Pons (tissue), 1 donor: ENCODE results near the gene COL21A1.

Source experiments
- DNase-seq: peaks from one replicate; pipeline ENCODE4 v3.0.0-alpha.2; 2016; ENCODE audit warnings: low spot score

Gene COL21A1

DNA sequence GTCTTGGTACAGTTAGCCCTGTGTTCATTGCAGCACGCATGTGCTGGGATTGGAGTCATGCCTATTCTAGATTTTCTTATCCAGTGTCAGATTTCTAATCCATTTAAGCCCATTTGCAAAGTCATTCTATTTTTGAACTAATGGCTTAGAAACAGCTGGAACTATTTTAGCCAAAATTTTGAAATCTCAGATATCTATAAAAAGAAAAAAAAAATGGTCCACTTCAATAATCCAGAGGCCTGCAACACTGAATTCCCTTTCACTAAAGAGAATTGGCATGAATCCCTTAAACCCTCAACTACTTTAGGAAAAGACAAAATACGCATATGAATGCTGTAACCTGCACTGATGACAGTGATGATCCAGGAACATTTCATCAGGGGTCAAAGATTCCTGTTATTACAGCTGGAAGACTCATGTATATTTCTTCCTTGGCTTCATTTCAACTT, 1.5 kb downstream of the COL21A1 start:
- no peak for DNase-seq

DNA sequence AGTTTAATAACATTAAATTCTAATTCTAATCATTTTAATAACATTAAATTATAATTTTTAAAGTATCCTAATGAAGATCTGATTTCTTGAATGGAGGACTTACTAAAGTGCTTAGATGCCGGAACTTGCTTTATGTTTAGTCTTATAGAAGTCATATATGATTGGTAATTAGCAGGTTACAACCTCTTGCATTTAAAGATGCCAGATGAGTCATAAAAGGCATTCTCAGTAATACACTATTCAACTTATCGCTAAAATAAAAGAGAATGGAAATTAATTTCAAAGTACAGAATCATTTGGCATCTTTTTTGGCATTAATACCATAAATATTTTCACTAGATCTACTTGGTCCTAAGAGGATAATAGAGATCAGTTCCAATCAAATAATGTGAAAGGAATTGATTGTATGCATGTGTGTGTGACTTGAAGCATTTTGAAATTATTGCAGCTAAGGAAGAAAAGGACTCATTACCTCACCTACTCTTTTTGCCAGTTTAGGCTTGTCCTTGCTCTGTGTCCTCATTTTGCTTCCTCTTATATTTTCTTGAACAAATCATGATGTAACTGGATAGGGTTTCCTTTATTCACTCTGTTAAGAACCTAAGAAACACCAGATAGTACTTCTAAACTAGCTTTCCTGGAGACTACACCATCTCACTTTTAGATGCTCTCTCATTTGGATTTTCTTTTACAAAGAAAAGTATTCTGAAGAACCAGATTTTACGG, 2.7 kb downstream of the COL21A1 start:
- no peak for DNase-seq

DNA sequence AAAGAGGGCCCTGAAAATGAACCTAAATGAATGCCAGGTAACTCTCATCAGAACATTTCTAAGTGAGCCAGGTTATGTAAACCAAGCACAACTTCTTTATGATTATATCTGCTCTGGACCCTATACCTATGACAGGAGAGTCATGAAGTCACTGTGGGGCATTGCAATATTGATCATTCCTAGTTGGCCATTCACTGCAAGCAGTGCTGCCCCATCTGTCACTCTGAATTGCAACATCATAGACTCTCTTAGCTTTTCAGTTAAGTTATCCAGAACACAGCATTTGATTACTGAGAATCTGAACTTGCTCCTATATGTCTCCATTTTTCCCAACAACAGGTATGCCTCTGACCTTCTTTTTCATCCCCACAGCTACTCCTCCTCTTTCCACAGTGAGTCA, 3.3 kb downstream of the COL21A1 start:
- no peak for DNase-seq

DNA sequence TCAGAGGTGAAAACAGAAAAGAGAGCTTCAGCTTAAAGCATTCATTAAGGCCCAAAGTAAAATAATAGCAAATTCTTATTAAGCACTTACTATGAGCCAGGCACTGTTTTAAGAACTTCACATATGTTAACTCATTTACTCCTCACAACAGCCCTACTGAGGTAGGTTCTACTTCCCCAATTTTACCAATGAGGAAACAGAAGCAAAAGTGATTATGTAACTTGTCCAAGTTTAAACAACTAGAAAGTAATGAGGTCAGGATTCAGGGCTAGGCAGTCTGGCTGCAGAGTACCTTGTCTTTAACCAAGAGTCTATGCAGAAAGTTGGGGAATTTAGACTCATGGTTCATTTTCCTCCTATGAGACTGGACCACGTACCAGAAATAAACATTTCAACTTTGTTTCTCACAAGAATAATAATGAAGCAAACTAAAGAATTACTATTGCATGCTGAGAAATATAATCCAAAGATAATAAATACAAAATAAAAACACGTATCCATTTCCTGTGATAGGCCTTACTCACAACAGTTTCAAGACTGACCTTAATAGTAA, 3.8 kb downstream of the COL21A1 start:
- peak; percentile 66 for DNase-seq

DNA sequence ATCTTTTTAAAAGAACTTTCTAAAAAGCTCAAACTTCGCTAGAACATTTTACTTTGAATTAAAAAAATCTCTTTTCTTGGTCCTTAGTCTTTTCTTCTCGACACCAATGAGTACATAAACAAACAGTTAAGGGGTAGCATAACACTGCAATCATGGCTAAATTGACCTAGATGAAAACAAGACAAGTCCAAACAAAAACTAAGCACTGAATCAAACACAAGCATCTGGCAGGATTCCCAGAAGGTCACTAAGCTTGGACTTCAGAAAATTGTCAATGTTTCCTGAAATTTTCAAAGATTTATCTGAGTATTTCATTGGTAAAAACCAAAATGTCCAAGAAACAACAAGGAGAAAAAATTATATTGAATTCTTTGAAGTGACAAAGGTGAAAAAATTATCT, 5.0 kb downstream of the COL21A1 start:
- DNase-seq: peak; percentile 54

DNA sequence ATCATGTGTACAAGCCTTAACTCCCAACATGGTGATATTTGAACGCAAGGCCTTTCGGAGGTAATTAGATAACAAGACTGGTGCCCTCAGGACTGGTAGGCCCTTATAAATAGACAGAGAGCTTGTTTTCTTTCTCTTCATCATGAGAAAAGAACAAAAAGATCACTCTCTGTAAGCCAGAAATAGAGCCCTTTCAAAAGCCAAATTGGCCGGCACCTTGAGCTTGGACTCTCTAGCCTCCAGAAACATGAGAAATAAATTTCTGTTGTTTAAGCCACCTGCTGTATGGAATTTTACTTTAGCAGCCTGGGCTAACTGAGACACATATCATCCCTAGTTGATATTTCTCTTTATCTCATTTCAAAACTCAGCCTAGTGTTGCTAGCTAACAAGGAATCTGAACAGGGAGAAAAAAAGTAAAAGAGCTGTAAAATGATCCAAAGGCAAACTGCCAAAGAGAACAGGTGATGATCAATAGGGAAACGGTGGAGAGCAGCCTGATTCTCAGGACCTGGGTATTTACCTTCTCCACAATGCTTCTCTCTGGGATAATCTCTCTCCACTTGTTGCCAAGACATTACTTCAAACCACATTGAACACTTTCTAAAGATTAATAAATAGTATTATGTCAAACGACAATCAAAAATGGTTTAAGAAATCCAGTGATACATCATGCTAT, 6.1 kb downstream of the COL21A1 start:
- DNase-seq: peak; percentile 37

DNA sequence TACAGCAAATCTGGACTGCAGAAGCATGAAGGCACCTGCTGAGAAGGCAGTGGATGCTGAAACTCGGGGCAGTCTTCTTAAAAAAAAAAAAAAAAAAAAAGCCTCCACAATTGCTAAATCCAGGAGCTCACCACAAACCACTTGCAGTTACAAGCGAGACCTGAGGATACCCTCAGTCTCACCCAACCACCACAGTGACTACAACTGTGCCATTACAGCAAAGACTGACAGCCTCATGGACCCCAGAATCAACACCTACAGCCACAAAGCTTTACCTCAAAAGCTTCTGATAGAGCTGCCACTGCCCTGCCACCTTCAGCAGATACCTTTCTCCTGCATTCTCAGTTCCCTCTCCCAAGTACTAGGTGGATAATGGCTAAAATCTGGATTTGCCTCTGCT, 9.0 kb downstream of the COL21A1 start:
- DNase-seq: no peak

DNA sequence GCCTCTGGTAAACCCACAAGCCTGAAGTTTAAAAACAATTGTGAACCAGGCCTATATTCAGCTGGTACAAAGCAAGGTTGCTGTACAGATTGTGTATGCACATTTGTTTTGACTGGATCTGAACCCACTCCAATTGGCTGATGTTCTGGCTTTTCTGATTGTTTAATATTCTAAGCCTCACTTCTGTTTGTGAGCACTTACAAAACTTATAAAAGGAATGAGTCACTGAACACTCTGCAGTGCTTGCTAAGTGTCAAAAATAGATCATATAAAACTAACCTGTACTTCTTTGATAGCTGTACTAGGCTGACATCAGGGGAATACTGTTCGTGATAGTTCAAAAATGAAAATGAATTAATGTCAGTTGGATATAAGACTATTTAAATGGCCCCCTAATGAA, 12.1 kb downstream of the COL21A1 start:
- DNase-seq: no peak

DNA sequence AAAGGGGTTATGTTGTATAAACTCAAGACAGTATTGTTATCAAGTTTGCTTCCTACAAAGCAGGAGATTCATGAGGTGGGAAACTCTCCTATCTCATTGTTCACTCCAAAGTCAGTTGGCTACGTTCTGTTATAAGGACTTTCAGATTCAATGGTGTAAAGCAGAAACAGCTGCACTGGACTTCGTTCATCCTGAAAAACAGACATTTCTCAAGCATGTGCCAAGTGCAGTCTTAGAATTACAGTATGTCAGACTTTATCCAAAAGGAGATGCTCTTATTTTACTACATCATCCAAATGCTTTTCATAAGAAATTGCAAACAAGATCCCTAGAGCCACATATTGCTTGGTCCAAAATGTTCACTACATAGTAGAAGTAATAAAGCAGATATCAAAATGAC, 14.9 kb downstream of the COL21A1 start:
- no peak for DNase-seq

DNA sequence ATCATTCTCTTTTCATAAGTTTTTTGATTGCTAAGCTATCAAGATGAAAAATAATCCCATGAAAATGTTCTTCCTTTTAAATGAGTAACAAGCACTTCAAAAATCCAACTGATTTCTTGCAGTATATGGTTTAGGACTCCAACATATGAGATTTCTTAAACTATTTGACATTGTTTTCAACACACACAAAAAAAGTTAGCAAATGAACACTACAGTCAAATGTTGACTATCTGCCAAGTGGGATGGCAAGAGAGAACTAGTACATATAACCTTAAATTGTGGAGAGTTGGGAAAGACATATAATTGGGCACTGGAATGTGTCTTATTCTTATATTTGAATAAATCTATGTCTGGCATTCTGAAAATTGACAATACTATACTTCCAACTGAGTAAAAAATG, 15.6 kb downstream of the COL21A1 start:
- DNase-seq: no peak

DNA sequence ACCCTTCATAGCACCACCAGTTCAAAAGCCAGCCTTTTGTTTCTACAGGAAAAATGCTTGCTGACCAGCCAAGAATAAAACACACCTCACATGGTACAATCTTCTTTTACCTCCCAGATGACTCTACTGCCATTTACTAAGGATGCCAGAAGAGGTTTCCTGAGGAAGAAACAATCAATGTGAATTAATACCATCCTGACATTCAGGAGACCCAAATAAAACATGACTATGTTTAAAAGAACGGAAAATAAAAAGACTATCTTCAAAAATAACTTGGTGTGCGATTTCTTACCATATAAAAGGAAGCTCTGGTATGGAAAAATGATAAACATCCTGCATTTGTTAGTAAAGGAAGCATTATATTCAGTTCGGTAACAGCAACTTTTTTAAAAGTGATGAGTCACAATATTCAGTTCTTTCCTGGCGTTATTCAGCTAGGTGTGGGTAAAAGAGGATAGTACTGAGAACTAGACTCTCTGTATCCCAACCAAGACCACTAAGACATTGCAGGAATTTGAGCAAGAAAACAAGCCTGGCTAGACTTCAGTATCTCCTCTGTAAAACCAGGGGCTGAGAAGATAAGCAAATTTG, 16.3 kb downstream of the COL21A1 start:
- DNase-seq: no peak

DNA sequence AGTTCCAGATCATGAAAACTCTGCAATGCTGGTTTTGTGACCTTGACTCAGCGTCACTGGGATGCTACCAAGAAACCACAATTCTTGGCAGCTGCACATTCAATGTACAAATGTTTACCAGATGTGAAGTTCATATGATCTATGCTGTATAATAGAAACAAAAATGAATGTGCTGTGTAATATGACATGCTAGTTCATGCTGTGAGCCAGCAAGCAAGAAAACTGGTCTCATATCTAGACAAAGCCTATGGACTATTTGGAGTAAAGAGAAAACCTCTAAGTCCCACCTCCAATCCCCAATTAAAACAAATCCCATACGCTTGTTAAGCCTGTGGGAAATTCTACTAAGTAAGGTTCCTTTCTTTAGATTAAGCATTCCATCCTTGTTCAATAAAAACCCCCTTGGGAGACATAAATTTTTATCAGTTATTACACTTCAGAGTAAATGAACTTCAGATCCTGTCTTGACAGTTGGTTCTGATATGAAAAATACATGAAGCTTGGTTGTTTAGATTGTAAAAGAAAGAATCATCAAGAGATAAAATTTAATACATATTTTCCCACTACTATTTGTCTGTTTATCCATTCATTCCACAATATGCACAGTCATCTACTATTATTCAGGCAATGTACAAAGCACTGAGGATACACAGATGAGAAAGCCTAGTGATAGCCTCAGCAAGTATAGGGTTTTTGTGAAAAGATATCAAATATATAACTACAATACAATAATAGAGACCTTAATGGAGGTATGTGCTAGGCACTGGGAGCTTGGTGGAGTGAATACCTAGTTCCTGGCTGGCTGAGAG, 20.1 kb downstream of the COL21A1 start:
- DNase-seq: no peak

DNA sequence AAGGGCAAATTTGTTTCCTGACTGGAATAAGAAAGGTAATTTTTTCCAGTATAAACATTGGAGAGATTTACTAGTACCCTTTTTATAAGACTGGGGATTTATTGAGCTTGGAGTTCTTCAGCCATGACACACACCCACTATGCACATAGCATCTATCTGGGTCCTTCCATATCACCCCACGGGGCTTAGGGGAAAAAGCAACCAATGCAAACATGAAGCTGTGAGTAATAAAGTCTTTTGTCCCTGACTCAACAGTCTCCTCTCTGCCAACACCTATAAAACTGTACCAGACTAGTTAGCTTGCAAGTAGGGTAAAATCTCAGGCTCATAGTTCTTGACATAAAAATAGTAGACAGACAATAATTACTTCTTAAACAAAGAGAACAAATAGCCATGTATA, 23.4 kb downstream of the COL21A1 start:
- DNase-seq: no peak

DNA sequence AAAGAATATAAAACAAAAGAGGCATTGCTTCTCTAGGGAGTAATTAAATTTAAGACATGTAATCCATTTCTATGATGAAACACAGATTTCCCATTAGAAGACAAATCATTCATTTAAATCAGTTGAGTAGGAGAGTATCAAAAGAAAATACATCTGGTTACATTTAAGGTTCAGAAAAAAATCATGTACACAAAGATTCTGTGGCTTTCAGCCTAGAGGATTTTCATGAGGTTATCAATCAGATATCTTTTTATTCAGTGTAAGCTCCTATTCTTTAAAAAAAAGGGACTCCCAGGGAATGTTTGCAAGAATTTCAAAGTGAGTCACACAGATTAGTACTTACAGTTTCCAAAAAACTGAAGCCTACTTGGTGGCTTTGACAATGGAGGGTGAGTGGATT, 24.9 kb downstream of the COL21A1 start:
- DNase-seq: no peak

DNA sequence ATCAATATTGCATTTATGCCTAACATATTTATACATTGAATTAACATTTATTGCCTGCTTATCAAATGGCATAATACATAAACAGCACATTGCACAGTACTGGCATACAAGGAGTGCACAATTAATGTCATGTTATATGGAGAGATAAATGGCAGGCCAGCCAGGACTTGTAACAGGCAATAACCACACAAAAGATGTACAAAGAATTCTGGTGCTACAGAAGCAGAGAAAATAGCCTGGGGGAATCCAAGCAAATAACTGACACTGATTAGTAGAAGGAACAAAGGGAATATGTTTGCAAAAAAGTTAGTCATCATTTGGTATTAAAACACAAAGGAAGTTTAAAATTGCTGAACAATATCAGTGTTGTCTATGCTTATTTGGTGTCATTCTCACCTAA, 27.3 kb downstream of the COL21A1 start:
- DNase-seq: no peak

DNA sequence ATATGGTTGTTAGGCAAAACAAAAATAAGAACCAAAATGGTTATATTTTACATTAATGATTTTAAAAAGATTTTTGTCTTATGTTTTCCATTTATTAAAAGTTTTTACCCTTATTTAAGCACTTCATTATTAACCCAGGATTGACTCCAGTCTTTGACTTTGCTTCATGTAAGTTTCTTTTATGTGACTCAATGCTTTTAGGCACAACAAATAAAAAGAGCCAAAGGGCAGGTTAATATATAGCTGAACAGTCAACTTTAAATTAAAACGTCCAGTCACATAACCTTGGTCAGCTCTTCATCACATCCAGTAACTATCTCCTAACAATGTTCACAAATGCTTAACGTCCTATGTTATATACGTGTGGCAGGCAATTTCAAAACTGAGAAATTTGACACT, 32.7 kb downstream of the COL21A1 start:
- no peak for DNase-seq

DNA sequence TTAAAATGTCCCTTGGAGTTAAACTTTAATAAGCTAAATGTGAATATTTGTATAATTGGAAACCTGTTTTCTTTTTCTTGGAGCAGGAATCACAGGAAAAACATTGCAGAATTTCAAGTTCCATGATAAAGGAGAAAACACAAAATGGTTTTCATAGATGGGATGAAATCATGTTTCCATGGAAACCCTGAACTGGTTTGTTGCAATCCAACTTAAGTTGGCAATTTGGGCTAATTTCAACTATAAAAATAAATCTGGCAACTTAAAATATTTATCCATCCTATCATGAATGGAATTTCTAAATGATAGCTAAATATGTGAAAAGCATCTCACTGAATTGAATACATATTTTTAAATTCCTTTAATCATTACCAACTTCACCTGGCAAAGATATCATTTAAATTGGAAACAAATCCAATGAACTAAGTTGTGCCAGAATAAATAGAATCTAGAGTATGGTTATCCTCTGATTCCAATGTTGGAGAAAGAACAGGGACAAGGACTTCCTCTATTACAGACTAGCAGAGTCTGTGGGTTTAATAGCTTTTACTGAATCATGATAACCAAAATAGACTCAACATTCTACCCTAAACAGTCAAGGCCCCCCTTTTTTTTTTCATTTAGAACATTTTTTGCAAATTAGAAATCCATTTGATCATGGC, 33.2 kb downstream of the COL21A1 start:
- DNase-seq: no peak

DNA sequence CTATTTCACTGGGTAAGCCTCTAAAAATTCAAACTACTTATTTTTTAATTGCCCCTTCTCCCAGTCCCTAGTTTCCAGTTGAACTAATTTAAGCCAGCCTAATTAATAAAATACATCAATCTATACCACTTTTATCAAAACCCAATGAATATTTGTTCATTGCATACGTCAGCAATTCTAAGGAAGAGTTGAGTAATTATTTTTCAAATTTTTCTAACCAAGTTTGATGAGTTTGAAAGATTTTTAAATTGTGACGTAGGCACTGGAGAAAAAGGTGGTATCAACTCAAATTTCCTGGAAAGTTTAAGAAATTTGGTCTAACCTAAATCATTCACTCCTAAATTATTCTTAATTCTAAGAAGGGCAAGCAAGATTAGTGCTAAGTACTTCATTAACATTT, 35.7 kb downstream of the COL21A1 start:
- DNase-seq: no peak

DNA sequence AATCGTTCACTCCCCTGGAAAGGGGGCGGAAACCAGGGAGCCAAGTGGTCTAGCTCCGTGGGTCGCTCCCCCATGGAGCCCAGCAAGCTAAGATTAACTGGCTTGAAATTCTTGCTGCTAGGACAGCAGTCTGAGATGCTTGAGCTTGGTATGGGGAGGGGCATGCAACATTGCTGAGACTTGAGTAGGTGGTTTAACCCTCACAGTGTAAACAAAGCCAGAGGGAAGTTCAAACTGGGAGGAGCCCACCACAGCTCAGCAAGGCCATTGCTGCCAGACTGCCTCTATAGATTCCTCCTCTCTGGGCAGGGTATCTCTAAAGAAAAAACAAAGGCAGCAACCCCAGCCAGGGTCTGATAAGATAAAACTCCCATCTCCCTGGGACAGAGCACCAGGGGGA, 43.2 kb downstream of the COL21A1 start:
- no peak for DNase-seq

DNA sequence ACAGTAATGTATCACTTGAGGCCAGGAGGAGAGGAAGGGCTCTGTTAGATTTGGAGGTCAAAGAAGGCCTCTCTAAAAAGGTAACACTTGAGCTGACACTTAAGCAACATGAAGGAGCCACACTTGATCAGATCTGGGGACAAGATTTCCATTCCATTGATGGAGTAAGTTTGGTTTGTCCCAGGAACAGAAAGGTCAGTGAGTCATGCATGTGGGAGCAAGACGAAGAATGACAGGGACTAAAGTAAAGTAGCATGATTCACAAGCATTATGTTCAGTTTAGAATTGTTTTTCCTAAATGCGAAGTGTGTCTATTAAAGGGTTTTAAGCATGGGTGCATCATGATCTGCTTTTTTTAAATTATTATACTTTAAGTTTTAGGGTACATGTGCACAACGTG, 47.4 kb downstream of the COL21A1 start:
- no peak for DNase-seq

DNA sequence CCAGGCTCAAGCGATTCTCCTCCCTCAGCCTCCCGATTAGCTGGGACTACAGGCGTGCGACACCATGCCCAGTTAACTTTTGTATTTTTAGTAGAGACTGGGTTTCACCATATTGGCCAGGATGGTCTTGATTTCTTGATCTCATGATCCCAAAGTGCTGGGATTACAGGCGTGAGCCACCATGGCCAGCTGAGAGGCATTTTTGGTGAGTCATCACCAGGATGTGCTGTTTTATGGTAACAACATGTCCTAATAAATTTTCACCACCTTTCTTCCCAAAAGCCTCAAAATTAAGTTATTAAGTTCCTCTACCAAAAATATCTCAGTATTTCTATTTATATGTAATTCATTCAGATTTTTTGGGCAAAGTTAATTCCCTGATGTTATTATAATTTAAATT, 53.5 kb downstream of the COL21A1 start:
- no peak for DNase-seq

DNA sequence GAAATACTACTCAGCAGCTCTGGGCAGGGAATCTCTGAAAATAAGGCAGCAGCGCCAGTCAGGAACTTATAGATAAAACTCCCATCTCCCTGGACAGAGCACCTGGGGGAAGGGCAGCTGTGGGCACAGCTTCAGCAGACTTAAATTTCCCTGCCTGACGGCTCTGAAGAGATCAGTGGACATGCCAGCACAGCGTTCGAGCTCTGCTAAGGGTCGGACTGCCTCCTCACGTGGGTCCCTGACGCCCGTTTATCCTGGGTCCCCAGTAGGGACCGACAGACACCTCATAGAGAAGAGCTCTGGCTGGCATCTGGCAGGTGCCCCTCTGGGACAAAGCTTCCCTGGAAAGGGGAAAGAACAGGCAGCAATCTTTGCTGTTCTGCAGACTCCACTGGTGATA, 59.0 kb downstream of the COL21A1 start:
- DNase-seq: no peak
